ENCODE measurements around the gene PDE10A.

Gene PDE10A

GRCh38 chr6:165656581-165657324, 6.3 kb downstream of the PDE10A start:
- no peak for DNase-seq (ENCODE audit: low read depth in 1 of 2, low spot score in 1 of 2)

GRCh38 chr6:165655191-165655590, 7.8 kb downstream of the PDE10A start:
- no peak for DNase-seq (ENCODE audit: low read depth in 1 of 2, low spot score in 1 of 2)

GRCh38 chr6:165654144-165654543, 8.9 kb downstream of the PDE10A start:
- no peak for DNase-seq (ENCODE audit: low read depth in 1 of 2, low spot score in 1 of 2)

GRCh38 chr6:165653607-165654006, 9.4 kb downstream of the PDE10A start:
- DNase-seq (ENCODE audit: low read depth in 1 of 2, low spot score in 1 of 2) = no peak

- no peak for DNase-seq (ENCODE audit: low read depth in 1 of 2, low spot score in 1 of 2)
Measured at GRCh38 chr6:165653196-165653595, 9.8 kb downstream of the PDE10A start.

- no peak for DNase-seq (ENCODE audit: low read depth in 1 of 2, low spot score in 1 of 2)
Measured at GRCh38 chr6:165652766-165653165, 10.3 kb downstream of the PDE10A start.

GRCh38 chr6:165649166-165650137, 13.6 kb downstream of the PDE10A start:
- DNase-seq (ENCODE audit: low read depth in 1 of 2, low spot score in 1 of 2) = no peak

- DNase-seq (ENCODE audit: low read depth in 1 of 2, low spot score in 1 of 2) = no peak
Measured at GRCh38 chr6:165647041-165647440, 16.0 kb downstream of the PDE10A start.

- DNase-seq (ENCODE audit: low read depth in 1 of 2, low spot score in 1 of 2) = no peak
Measured at GRCh38 chr6:165645919-165646318, 17.1 kb downstream of the PDE10A start.

GRCh38 chr6:165644586-165645266, 18.3 kb downstream of the PDE10A start:
- DNase-seq (ENCODE audit: low read depth in 1 of 2, low spot score in 1 of 2) = no peak

- DNase-seq (ENCODE audit: low read depth in 1 of 2, low spot score in 1 of 2) = no peak
Measured at GRCh38 chr6:165643015-165643414, 20.0 kb downstream of the PDE10A start.

GRCh38 chr6:165641672-165642156, 21.3 kb downstream of the PDE10A start:
- DNase-seq (ENCODE audit: low read depth in 1 of 2, low spot score in 1 of 2) = no peak

GRCh38 chr6:165640806-165641205, 22.2 kb downstream of the PDE10A start:
- no peak for DNase-seq (ENCODE audit: low read depth in 1 of 2, low spot score in 1 of 2)

- DNase-seq (ENCODE audit: low read depth in 1 of 2, low spot score in 1 of 2) = no peak
Measured at GRCh38 chr6:165638530-165638929, 24.5 kb downstream of the PDE10A start.

- no peak for DNase-seq (ENCODE audit: low read depth in 1 of 2, low spot score in 1 of 2)
Measured at GRCh38 chr6:165637586-165637985, 25.5 kb downstream of the PDE10A start.

- DNase-seq (ENCODE audit: low read depth in 1 of 2, low spot score in 1 of 2) = no peak
Measured at GRCh38 chr6:165636402-165637048, 26.5 kb downstream of the PDE10A start.

GRCh38 chr6:165635965-165636364, 27.1 kb downstream of the PDE10A start:
- DNase-seq (ENCODE audit: low read depth in 1 of 2, low spot score in 1 of 2) = no peak

- DNase-seq (ENCODE audit: low read depth in 1 of 2, low spot score in 1 of 2) = no peak
Measured at GRCh38 chr6:165634101-165634880, 28.8 kb downstream of the PDE10A start.

GRCh38 chr6:165632194-165632593, 30.8 kb downstream of the PDE10A start:
- DNase-seq (ENCODE audit: low read depth in 1 of 2, low spot score in 1 of 2) = no peak

GRCh38 chr6:165630544-165630953, 32.5 kb downstream of the PDE10A start:
- DNase-seq (ENCODE audit: low read depth in 1 of 2, low spot score in 1 of 2) = no peak

All from activated T-helper 1 cell treated with anti-CD3 and anti-CD28 coated beads, Interleukin-2, amount 50 U/mL, for 16 hours (primary cell).